ENCODE results near the gene RHBDD1. TPM values are rescaled to one million over a fixed set of nuclear protein-coding genes. Genes with fewer than 3 reads are reported as not detected.

The RHBDD1 gene
- total and polyA plus RNA-seq, 2 donors (not counting 3 experiments of a cell fraction or from before 2014, with no cell fraction given): 6.8 to 19.4 TPM

GRCh38 chr2:226862623-226863022 lies 26.8 kb downstream of the RHBDD1 start:
- no peak overlapping the region for H3K4me3 ChIP-seq (replicated peaks in 1 of 3; ENCODE audit: insufficient read depth in 1 of 3, low read depth in 1 of 3, low read length in 3 of 3)
- no peak overlapping the region for H3K27ac ChIP-seq (ENCODE audit: insufficient read depth, low read depth, low read length)
- CTCF ChIA-PET: no interaction called here
- no peaks in the 10 kb centered on the region for H3K79me2 ChIP-seq (ENCODE audit: control insufficient read depth, insufficient read depth, low read length)
- no peaks in the 10 kb centered on the region for H3K9me3 ChIP-seq (replicated peaks; ENCODE audit: control insufficient read depth, insufficient read depth, low read length)
- POLR2A ChIA-PET: no interaction called here
- BruUV-seq (replicated peaks): no TSS peak
- H3K4me2 ChIP-seq (ENCODE audit: insufficient read depth, low read length): no peak overlapping the region
- no peak overlapping the region for H2AFZ ChIP-seq (ENCODE audit: low read depth, low read length)
- TF ChIP-seq MYC (IDR thresholded peaks at IDR 0.05; ENCODE audit: low read depth, low read length): no peak
- no peak for TF ChIP-seq POLR2AphosphoS5 (IDR thresholded peaks at IDR 0.05; ENCODE audit: insufficient read depth, low read depth, low read length)
- no peak for TF ChIP-seq GATA2 (IDR thresholded peaks at IDR 0.05; ENCODE audit: insufficient read depth, insufficient read length, low read depth, low read length)
- TF ChIP-seq EZH2 (IDR thresholded peaks at IDR 0.05; ENCODE audit: borderline replicate concordance, low read depth, low read length, severe bottlenecking): no peak
- no peak for TF ChIP-seq MAX (IDR thresholded peaks at IDR 0.05; ENCODE audit: insufficient read depth, insufficient read length)
- TF ChIP-seq POLR2A (IDR thresholded peaks at IDR 0.05; ENCODE audit: low read depth, low read length): no peak
- no peak for TF ChIP-seq FOS (IDR thresholded peaks at IDR 0.05; ENCODE audit: borderline replicate concordance, insufficient read depth, low read length)
- no peaks in the 10 kb centered on the region for H3K9me1 ChIP-seq (replicated peaks; ENCODE audit: control insufficient read depth, extremely low read depth, insufficient read depth, low read length)
- no peaks in the 10 kb centered on the region for H3K4me1 ChIP-seq (ENCODE audit: control insufficient read depth, extremely low read depth, insufficient read depth, low read length)
- no peaks in the 10 kb centered on the region for H4K20me1 ChIP-seq (replicated peaks; ENCODE audit: control insufficient read depth, extremely low read depth, insufficient read depth, low read length)
- no peaks in the 10 kb centered on the region for H3K36me3 ChIP-seq (ENCODE audit: control insufficient read depth in 2 of 2, extremely low read depth in 1 of 2, insufficient read depth in 2 of 2, low read length in 2 of 2)
- no peak for DNase-seq (ENCODE audit: low read depth, low spot score)
- FAIRE-seq: no peak
- dilution Hi-C loops (cut with MboI; ENCODE audit: extremely low pct_ligation_motif_present, low sequenced_read_pairs): no loop called here
- no peak overlapping the region for H3K9ac ChIP-seq (replicated peaks; ENCODE audit: extremely low read depth, insufficient read depth, low read length)
- intact Hi-C loops (cut with micrococcal nuclease): no loop called here
- H3K27me3 ChIP-seq (ENCODE audit: control insufficient read depth in 2 of 2, insufficient read depth in 2 of 2, low read length in 2 of 2): no peaks in the 10 kb centered on the region

- no peak for DNase-seq (ENCODE audit: low read depth, low spot score)
- H3K27me3 ChIP-seq (ENCODE audit: control insufficient read depth in 2 of 2, insufficient read depth in 2 of 2, low read length in 2 of 2): no peaks in the 10 kb centered on the region
- no peak overlapping the region for H3K27ac ChIP-seq (ENCODE audit: insufficient read depth, low read depth, low read length)
- dilution Hi-C loops (cut with MboI; ENCODE audit: extremely low pct_ligation_motif_present, low sequenced_read_pairs) (no loop called here), intact Hi-C loops (cut with micrococcal nuclease) (no loop called here)
- CTCF ChIA-PET: no interaction called here
- H3K9me1 ChIP-seq (replicated peaks; ENCODE audit: control insufficient read depth, extremely low read depth, insufficient read depth, low read length): no peaks in the 10 kb centered on the region
- H3K4me3 ChIP-seq (replicated peaks in 1 of 3; ENCODE audit: insufficient read depth in 1 of 3, low read depth in 1 of 3, low read length in 3 of 3): no peak overlapping the region
- H3K4me2 ChIP-seq (ENCODE audit: insufficient read depth, low read length): no peak overlapping the region
- no peaks in the 10 kb centered on the region for H4K20me1 ChIP-seq (replicated peaks; ENCODE audit: control insufficient read depth, extremely low read depth, insufficient read depth, low read length)
- no peak for FAIRE-seq
- H3K4me1 ChIP-seq (ENCODE audit: control insufficient read depth, extremely low read depth, insufficient read depth, low read length): no peaks in the 10 kb centered on the region
- no peak overlapping the region for H2AFZ ChIP-seq (ENCODE audit: low read depth, low read length)
- H3K9ac ChIP-seq (replicated peaks; ENCODE audit: extremely low read depth, insufficient read depth, low read length): no peak overlapping the region
- TF ChIP-seq MAX (IDR thresholded peaks at IDR 0.05; ENCODE audit: insufficient read depth, insufficient read length): no peak
- TF ChIP-seq GATA2 (IDR thresholded peaks at IDR 0.05; ENCODE audit: insufficient read depth, insufficient read length, low read depth, low read length): no peak
- TF ChIP-seq EZH2 (IDR thresholded peaks at IDR 0.05; ENCODE audit: borderline replicate concordance, low read depth, low read length, severe bottlenecking): no peak
- TF ChIP-seq CTCF (IDR thresholded peaks at IDR 0.05; ENCODE audit: extremely low read depth in 1 of 2, insufficient read depth in 1 of 2, low read depth in 1 of 2, low read length in 2 of 2): no peak
- no peak for TF ChIP-seq MYC (IDR thresholded peaks at IDR 0.05; ENCODE audit: low read depth, low read length)
- TF ChIP-seq POLR2AphosphoS5 (IDR thresholded peaks at IDR 0.05; ENCODE audit: insufficient read depth, low read depth, low read length): no peak
- TF ChIP-seq POLR2A (IDR thresholded peaks at IDR 0.05; ENCODE audit: low read depth, low read length): no peak
- no peak for TF ChIP-seq FOS (IDR thresholded peaks at IDR 0.05; ENCODE audit: borderline replicate concordance, insufficient read depth, low read length)
- TF ChIP-seq JUN (IDR thresholded peaks at IDR 0.05; ENCODE audit: borderline replicate concordance, insufficient read depth, insufficient read length, low read depth): no peak
- no peaks in the 10 kb centered on the region for H3K79me2 ChIP-seq (ENCODE audit: control insufficient read depth, insufficient read depth, low read length)
- H3K36me3 ChIP-seq (ENCODE audit: control insufficient read depth in 2 of 2, extremely low read depth in 1 of 2, insufficient read depth in 2 of 2, low read length in 2 of 2): no peaks in the 10 kb centered on the region
- POLR2A ChIA-PET: no interaction called here
- BruUV-seq (replicated peaks): no TSS peak
- no peaks in the 10 kb centered on the region for H3K9me3 ChIP-seq (replicated peaks; ENCODE audit: control insufficient read depth, insufficient read depth, low read length)
Measured at GRCh38 chr2:226865273-226865672, 29.4 kb downstream of the RHBDD1 start.
